CD4-positive, alpha-beta T cell treated with Interleukin-12 subunit alpha and Interleukin-12 subunit beta, for 1 hour (primary cell): ENCODE results near the gene FOXE1.
A peak's percentile ranks its signal among the peaks of the same experiment; 100 is the strongest.

ENCODE experiments used
- DNase-seq: peaks from one replicate; pipeline ENCODE4 v3.0.0-alpha.2; 2020

FOXE1 gene

GRCh38 chr9:97868859-97869258 lies 15.8 kb downstream of the FOXE1 start:
- DNase-seq, result no peak

- no peak for DNase-seq
These were observed 20.4 kb downstream of the FOXE1 start for GRCh38 chr9:97873425-97873824.

- DNase-seq, result no peak
These were observed 20.9 kb downstream of the FOXE1 start for GRCh38 chr9:97873882-97874281.

GRCh38 chr9:97874624-97875023 lies 21.6 kb downstream of the FOXE1 start:
- DNase-seq, result no peak

GRCh38 chr9:97875111-97875510 lies 22.1 kb downstream of the FOXE1 start:
- DNase-seq, result no peak

GRCh38 chr9:97876061-97876460 lies 23.0 kb downstream of the FOXE1 start:
- no peak for DNase-seq

GRCh38 chr9:97880336-97880735 lies 27.3 kb downstream of the FOXE1 start:
- no peak for DNase-seq

- peak; percentile 67 for DNase-seq
These were observed 37.2 kb downstream of the FOXE1 start for GRCh38 chr9:97889941-97890887.

GRCh38 chr9:97891736-97892135 lies 38.7 kb downstream of the FOXE1 start:
- DNase-seq, result no peak

- no peak for DNase-seq
These were observed 39.4 kb downstream of the FOXE1 start for GRCh38 chr9:97892421-97892820.

GRCh38 chr9:97895211-97895610 lies 42.2 kb downstream of the FOXE1 start:
- no peak for DNase-seq

GRCh38 chr9:97895695-97896332 lies 42.8 kb downstream of the FOXE1 start:
- no peak for DNase-seq

GRCh38 chr9:97900103-97900737 lies 47.2 kb downstream of the FOXE1 start:
- no peak for DNase-seq

- DNase-seq, result peak; percentile 66
These were observed 47.9 kb downstream of the FOXE1 start for GRCh38 chr9:97900738-97901565.

- no peak for DNase-seq
These were observed 50.2 kb downstream of the FOXE1 start for GRCh38 chr9:97903177-97903576.

GRCh38 chr9:97904725-97905124 lies 51.7 kb downstream of the FOXE1 start:
- DNase-seq, result peak; percentile 61

GRCh38 chr9:97905228-97905627 lies 52.2 kb downstream of the FOXE1 start:
- peak; percentile 78 for DNase-seq
